Measurements from ENCODE around the gene DTX3.

- no peak for TF ChIP-seq CTCF (IDR thresholded peaks at IDR 0.05)
- no peak for TF ChIP-seq POLR2A (IDR thresholded peaks at IDR 0.05)
Observed at GRCh38 chr12:57619434-57620244, 15.0 kb downstream of the DTX3 start.
